ENCODE measurements around the gene NBAS.

NBAS gene

DNA sequence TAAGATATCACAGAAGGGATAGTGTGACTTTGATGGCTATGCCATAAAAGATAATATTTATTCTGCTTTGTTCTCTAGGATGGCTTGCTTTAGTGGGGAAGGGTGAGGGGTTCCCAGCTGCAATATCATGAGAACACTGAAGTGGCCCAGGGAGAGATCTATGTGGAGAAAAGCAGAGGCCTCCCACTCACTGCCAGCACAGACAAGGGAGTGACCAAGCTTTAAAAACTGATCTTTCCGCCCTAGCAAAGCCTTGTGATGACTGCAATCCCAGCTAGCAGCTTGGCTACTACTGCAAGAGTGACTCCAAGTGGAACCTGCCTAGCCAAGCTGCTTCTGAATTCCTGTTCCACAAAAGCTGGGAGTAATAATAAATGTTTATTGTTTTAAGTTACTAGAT, 22.7 kb upstream of the NBAS start (continued):
- TF ChIP-seq ZNF362 (tag by site-specific recombination; IDR thresholded peaks at IDR 0.05) (no peak), ZNF354C (tag by site-specific recombination; IDR thresholded peaks at IDR 0.05; ENCODE audit: borderline replicate concordance, low read depth) (no peak), ZNF221 (tag by site-specific recombination; IDR thresholded peaks at IDR 0.05; ENCODE audit: borderline replicate concordance) (no peak), ZNF324 (tag by site-specific recombination; IDR thresholded peaks at IDR 0.05) (no peak), ZBTB7A (tag by site-specific recombination; IDR thresholded peaks at IDR 0.05; ENCODE audit: low read depth) (no peak)

DNA sequence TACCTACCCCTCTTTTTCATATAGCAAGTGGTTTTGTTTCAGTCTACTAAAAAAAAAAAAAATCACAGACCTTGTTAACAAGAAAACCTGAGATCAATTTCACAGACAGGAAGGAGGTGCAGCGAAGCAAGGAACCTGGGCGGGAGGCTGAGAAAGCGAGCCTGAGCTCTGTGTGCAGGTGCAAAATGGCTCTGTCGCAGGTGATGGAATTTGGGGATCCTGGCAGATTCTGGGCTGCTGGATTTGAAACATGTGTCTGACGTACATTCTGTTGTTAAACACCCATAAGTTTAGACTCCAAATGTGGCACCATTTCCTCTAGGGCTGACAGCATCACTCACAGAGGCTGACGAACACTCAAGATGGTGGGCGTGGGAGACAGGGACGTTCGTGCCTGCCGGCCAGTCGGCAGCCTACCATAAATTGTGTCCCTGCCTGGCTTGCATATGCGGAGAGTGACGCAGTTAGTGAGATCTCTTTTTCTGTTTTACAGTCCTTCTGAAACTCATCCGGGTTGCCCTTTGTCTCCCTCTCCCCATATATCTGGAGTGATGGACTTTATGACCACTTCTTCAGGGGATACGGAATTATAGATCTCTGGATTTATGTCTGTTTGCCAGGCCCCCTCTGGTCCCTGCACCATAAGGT, 21.7 kb upstream of the NBAS start:
- ChIA-PET POLR2A (no interaction called here), CTCF (no interaction called here)
- Histone ChIP-seq H3K4me3 (ENCODE audit: low read depth, low read length) (no peak overlapping the region), H3K27ac (ENCODE audit: extremely low read depth, low read depth, low read length) (no peak overlapping the region), H3K36me3 (ENCODE audit: control insufficient read depth in 2 of 2, insufficient read depth in 1 of 2, low read length in 2 of 2) (no peaks in the 10 kb centered on the region), H3K4me1 (ENCODE audit: control insufficient read depth, insufficient read depth, low read length) (no peaks in the 10 kb centered on the region), H3K9me3 (ENCODE audit: control insufficient read depth, insufficient read depth, low read depth, low read length) (no peaks in the 10 kb centered on the region)
- no peak for TF ChIP-seq ZNF596 (tag by site-specific recombination; IDR thresholded peaks at IDR 0.05)
- no peak for TF ChIP-seq ZNF23 (tag by site-specific recombination; IDR thresholded peaks at IDR 0.05; ENCODE audit: borderline replicate concordance)
- no peak for TF ChIP-seq ZNF211 (tag by site-specific recombination; IDR thresholded peaks at IDR 0.05; ENCODE audit: low read depth)
- TF ChIP-seq EGR2 (tag by site-specific recombination; IDR thresholded peaks at IDR 0.05; ENCODE audit: low read depth): no peak
- TF ChIP-seq, protein P1, sequence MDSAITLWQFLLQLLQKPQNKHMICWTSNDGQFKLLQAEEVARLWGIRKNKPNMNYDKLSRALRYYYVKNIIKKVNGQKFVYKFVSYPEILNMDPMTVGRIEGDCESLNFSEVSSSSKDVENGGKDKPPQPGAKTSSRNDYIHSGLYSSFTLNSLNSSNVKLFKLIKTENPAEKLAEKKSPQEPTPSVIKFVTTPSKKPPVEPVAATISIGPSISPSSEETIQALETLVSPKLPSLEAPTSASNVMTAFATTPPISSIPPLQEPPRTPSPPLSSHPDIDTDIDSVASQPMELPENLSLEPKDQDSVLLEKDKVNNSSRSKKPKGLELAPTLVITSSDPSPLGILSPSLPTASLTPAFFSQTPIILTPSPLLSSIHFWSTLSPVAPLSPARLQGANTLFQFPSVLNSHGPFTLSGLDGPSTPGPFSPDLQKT (IDR thresholded peaks at IDR 0.05; ENCODE audit: borderline replicate concordance, low read depth, low read length): no peak
- TF ChIP-seq ZNF112 (tag by site-specific recombination; IDR thresholded peaks at IDR 0.05): no peak
- TF ChIP-seq ZNF76 (tag by site-specific recombination; IDR thresholded peaks at IDR 0.05; ENCODE audit: borderline replicate concordance, low read depth): no peak
- no peak for TF ChIP-seq SP2 (tag by site-specific recombination; IDR thresholded peaks at IDR 0.05)
- no peak for TF ChIP-seq ZNF654 (tag by site-specific recombination; IDR thresholded peaks at IDR 0.05; ENCODE audit: low read depth)
- no peak for TF ChIP-seq ZNF37A (tag by site-specific recombination; IDR thresholded peaks at IDR 0.05)
- TF ChIP-seq, protein P2, sequence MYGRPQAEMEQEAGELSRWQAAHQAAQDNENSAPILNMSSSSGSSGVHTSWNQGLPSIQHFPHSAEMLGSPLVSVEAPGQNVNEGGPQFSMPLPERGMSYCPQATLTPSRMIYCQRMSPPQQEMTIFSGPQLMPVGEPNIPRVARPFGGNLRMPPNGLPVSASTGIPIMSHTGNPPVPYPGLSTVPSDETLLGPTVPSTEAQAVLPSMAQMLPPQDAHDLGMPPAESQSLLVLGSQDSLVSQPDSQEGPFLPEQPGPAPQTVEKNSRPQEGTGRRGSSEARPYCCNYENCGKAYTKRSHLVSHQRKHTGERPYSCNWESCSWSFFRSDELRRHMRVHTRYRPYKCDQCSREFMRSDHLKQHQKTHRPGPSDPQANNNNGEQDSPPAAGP (tag by site-specific recombination; IDR thresholded peaks at IDR 0.05): no peak
- TF ChIP-seq ZNF645 (tag by site-specific recombination; IDR thresholded peaks at IDR 0.05): no peak
- TF ChIP-seq ZNF423 (tag by site-specific recombination; IDR thresholded peaks at IDR 0.05): no peak
- no peak for TF ChIP-seq ZNF571 (tag by site-specific recombination; IDR thresholded peaks at IDR 0.05)
- no peak for TF ChIP-seq ZNF175 (tag by site-specific recombination; IDR thresholded peaks at IDR 0.05)
- no peak for TF ChIP-seq ZSCAN4 (tag by site-specific recombination; IDR thresholded peaks at IDR 0.05)
- TF ChIP-seq GLIS1 (tag by site-specific recombination; IDR thresholded peaks at IDR 0.05): no peak
- no peak for TF ChIP-seq ZFP69B (tag by site-specific recombination; IDR thresholded peaks at IDR 0.05)
